ENCODE data around the gene RAB39B. TPM values are rescaled to one million over a fixed set of nuclear protein-coding genes. Genes with fewer than 3 reads are reported as not detected.
A peak's percentile ranks its signal among the peaks of the same experiment; 100 is the strongest.

Gene RAB39B
- total and polyA plus RNA-seq, 9 donors, result 0.34 to 0.69 (median 0.51) TPM

DNA sequence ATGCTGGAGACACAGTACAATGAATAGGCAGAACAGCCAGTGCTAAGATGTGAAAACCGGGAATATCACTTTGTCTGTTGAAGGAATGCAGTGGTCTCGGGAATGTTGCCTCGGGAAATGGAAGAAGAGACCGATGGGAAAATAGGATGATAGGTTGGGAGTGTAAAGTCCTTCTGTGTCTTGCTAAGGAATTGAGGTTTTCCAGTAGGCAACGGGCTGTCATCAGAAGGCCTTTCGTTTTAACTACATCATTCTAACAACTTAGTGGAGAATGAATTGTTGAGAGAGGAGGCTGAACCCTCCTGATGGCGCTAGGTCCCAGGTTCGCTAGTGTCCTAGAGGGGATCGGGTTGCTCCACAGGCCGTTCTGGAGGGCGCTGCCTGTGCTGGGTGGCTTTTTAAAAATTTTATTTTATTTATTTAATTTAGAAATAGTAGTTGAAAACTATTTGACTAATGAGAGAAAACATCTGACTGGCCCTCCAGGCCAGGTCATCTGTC lies 47.3 kb downstream of the RAB39B start:
- H3K27me3 ChIP-seq (ENCODE audit: control insufficient read depth, insufficient read depth, low read length), result no peaks in the 10 kb centered on the region
- peaks cover 2% of the 10 kb centered on the region for H3K9me3 ChIP-seq (replicated peaks; ENCODE audit: control insufficient read depth, low read depth, low read length)
- H3K27ac ChIP-seq (ENCODE audit: low read length), result peak overlapping the region; percentile 71
- no peak for DNase-seq
- WGBS (ENCODE audit: insufficient coverage), result 43% methylated on average over 4 of the region's 11 CpGs
- H3K36me3 ChIP-seq (ENCODE audit: control insufficient read depth, insufficient read depth, low read length), result no peaks in the 10 kb centered on the region
- H3K4me3 ChIP-seq (ENCODE audit: low read length), result peak overlapping the region; percentile 77
- H3K4me1 ChIP-seq (ENCODE audit: control insufficient read depth, insufficient read depth, low read length), result peaks cover 2% of the 10 kb centered on the region

DNA sequence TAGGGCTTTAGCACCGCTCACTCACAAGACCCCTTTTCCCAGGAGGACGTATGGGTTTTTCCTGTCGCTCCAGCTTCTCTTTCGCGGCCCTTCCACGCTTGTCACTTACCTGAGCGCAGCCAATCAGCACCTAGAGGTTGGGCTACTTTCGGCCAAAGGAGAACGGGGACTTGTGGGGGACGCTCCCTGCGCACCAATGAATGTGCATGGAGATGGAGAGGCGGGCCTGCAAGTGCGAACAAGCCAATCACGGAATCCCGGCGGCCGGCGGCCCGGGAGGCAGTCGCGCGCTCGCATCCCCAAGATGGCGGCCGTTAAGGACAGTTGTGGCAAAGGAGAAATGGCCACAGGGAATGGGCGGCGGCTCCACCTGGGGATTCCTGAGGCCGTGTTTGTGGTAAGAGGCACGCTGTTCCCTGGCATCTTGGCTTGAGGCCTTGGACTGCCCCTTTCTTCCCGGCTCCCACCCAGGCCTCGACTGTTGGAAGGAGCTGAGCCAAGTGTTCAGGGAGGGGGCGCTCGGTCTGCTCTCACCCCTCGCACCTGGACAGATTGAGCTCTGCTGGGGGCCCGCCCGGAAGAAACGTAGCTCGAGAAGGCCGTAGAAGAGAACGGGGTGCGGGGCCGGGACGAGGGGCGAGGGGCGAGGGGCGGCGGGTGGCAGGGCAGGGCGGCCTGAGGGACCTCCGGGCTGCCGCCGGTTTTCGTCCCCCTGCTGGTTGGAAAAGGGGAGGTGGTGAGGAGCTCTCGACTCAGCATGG lies 47.9 kb downstream of the RAB39B start, which contains the start of gene VBP1:
TSS of gene VBP1 (plus strand) at position 282 of the 761 bp plus-strand sequence. CDS start at position 305, 23 bp downstream.
- H3K9me3 ChIP-seq (replicated peaks; ENCODE audit: control insufficient read depth, low read depth, low read length), result peaks cover 2% of the 10 kb centered on the region
- WGBS (ENCODE audit: insufficient coverage), result 40% methylated on average over 35 of the region's 53 CpGs
- peak within 1 kb of the TSS; percentile 77 for H3K4me3 ChIP-seq (ENCODE audit: low read length)
- peak within 1 kb of the TSS; percentile 92 for H3K27ac ChIP-seq (ENCODE audit: low read length)
- no peaks in the 10 kb centered on the region for H3K27me3 ChIP-seq (ENCODE audit: control insufficient read depth, insufficient read depth, low read length)
- peak; percentile 98 for DNase-seq
- peaks cover 2% of the 10 kb centered on the region for H3K4me1 ChIP-seq (ENCODE audit: control insufficient read depth, insufficient read depth, low read length)
- no peaks in the 10 kb centered on the region for H3K36me3 ChIP-seq (ENCODE audit: control insufficient read depth, insufficient read depth, low read length)

DNA sequence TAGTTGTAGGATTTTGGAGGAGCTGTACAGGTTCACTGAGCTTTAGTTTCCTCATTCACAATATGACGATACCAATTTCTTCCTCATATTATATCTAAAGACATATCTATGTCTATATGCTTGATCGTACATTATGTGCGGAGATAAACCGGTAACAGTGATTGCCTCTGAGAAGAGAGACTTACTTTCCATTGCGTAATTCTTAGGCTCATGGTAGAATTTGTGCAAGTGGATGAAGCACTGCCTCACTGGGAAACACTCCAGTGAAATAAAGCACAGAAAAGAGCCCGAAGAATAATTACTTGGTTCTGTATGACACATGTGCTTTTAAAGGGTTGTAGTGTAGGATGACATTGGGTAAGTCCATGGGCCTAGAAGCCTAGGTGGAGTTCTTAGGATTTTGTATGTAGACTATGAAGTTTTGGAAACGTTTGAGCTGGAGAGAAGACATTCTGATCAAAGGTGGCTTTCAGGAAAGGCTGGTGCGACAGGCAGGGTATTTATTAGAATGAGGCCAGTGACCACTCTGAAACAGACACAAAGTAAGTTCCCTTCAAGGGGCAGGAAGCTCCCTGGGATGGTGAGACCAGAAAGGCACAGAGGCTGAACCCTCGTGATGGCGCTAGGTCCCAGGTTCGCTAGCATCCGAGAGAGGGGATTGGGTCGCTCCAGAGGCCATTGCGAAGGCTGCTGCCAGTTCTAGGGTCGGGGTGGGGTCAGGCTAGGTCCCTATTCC lies 48.7 kb downstream of the RAB39B start:
- peak overlapping the region; percentile 84 for H3K27ac ChIP-seq (ENCODE audit: low read length)
- no peak for DNase-seq
- WGBS (ENCODE audit: insufficient coverage), result 34% methylated on average over 10 of the region's 15 CpGs
- peaks cover 2% of the 10 kb centered on the region for H3K9me3 ChIP-seq (replicated peaks; ENCODE audit: control insufficient read depth, low read depth, low read length)
- H3K36me3 ChIP-seq (ENCODE audit: control insufficient read depth, insufficient read depth, low read length), result no peaks in the 10 kb centered on the region
- H3K4me1 ChIP-seq (ENCODE audit: control insufficient read depth, insufficient read depth, low read length), result peaks cover 2% of the 10 kb centered on the region
- no peaks in the 10 kb centered on the region for H3K27me3 ChIP-seq (ENCODE audit: control insufficient read depth, insufficient read depth, low read length)
- peak overlapping the region; percentile 77 for H3K4me3 ChIP-seq (ENCODE audit: low read length)

DNA sequence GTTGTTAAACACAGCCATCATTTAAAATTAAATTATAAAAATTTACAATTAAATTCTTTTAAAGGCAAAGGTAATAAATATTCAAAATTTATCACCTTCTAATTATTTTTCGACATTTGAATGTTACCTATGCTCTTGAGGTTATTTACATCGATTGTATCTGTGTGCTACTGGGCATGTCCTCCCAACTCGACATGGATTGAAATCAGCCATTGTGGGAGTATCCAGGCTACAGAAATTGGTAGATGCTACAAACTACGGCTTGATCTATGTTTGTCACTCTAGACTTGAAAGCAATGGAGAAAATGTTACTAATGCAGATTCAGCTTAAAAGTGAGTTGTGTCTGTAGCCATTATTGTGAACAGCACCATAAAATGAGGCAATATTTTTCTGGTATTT lies 50.6 kb downstream of the RAB39B start:
- H3K9me3 ChIP-seq (replicated peaks; ENCODE audit: control insufficient read depth, low read depth, low read length), result peaks cover 2% of the 10 kb centered on the region
- no peaks in the 10 kb centered on the region for H3K27me3 ChIP-seq (ENCODE audit: control insufficient read depth, insufficient read depth, low read length)
- no peak overlapping the region for H3K4me3 ChIP-seq (ENCODE audit: low read length)
- no peak overlapping the region for H3K27ac ChIP-seq (ENCODE audit: low read length)
- no peaks in the 10 kb centered on the region for H3K36me3 ChIP-seq (ENCODE audit: control insufficient read depth, insufficient read depth, low read length)
- H3K4me1 ChIP-seq (ENCODE audit: control insufficient read depth, insufficient read depth, low read length), result peaks cover 2% of the 10 kb centered on the region
- WGBS (ENCODE audit: insufficient coverage), result 56% methylated on average over 2 of the region's 4 CpGs
- DNase-seq, result no peak

DNA sequence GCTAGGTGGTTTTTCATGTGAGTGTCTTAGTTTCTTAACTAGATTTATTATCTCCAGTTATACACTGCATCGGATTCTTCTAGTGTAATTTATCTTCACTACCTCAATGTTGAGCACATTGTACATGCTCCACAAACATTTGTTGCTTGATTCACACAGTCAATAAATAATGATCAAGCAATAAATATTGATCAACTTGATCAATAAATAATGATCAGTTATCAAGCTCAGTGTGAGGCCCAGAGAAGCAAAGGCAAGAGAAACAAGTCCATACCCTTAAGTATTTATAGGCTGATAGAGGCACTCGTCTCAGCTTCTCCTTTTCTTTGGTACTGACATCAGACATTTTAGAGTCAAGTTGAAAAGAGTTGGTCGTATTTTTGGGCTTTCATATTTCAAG lies 53.1 kb downstream of the RAB39B start:
- no peak overlapping the region for H3K4me3 ChIP-seq (ENCODE audit: low read length)
- no peak for DNase-seq
- H3K9me3 ChIP-seq (replicated peaks; ENCODE audit: control insufficient read depth, low read depth, low read length), result no peaks in the 10 kb centered on the region
- H3K36me3 ChIP-seq (ENCODE audit: control insufficient read depth, insufficient read depth, low read length), result no peaks in the 10 kb centered on the region
- no peak overlapping the region for H3K27ac ChIP-seq (ENCODE audit: low read length)
- no peaks in the 10 kb centered on the region for H3K4me1 ChIP-seq (ENCODE audit: control insufficient read depth, insufficient read depth, low read length)
- WGBS (ENCODE audit: insufficient coverage), result no CpG with 5 or more reads among the region's 3 CpGs
- no peaks in the 10 kb centered on the region for H3K27me3 ChIP-seq (ENCODE audit: control insufficient read depth, insufficient read depth, low read length)

Other genes starting within 250 kb of the RAB39B start
- gene F8, start 241.8 kb downstream of the RAB39B start, total RNA-seq, result 6.4 TPM
- 1 to 10 TPM; 3.6 to 7.0 (median 4.7) TPM for gene F8, start 241.8 kb downstream of the RAB39B start, polyA plus RNA-seq (ENCODE audit: insufficient read depth in 1 of 8, insufficient read length in 8 of 8, low replicate concordance in 1 of 8)
- gene FUNDC2, start 237.6 kb downstream of the RAB39B start, total RNA-seq, result 155 TPM
- gene FUNDC2, start 237.6 kb downstream of the RAB39B start, polyA plus RNA-seq (ENCODE audit: insufficient read depth in 1 of 8, insufficient read length in 8 of 8, low replicate concordance in 1 of 8), result 100 to 1,000 TPM; 131 to 175 (median 139) TPM
- 12.9 TPM for gene CMC4, start 193.4 kb downstream of the RAB39B start, total RNA-seq
- gene CMC4, start 193.4 kb downstream of the RAB39B start, polyA plus RNA-seq (ENCODE audit: insufficient read depth in 1 of 8, insufficient read length in 8 of 8, low replicate concordance in 1 of 8), result 10 to 100 TPM in 2 of 8 donors, 1 to 10 TPM in 6; 6.6 to 11.3 (median 9.2) TPM
- 15.6 TPM for gene MTCP1, start 193.4 kb downstream of the RAB39B start, total RNA-seq
- 10 to 100 TPM in 7 of 8 donors, 1 to 10 TPM in 1; 9.7 to 16.0 (median 12.6) TPM for gene MTCP1, start 193.4 kb downstream of the RAB39B start, polyA plus RNA-seq (ENCODE audit: insufficient read depth in 1 of 8, insufficient read length in 8 of 8, low replicate concordance in 1 of 8)
- gene BRCC3, start 193.0 kb downstream of the RAB39B start, total RNA-seq, result 9.4 TPM
- gene BRCC3, start 193.0 kb downstream of the RAB39B start, polyA plus RNA-seq (ENCODE audit: insufficient read depth in 1 of 8, insufficient read length in 8 of 8, low replicate concordance in 1 of 8), result 10 to 100 TPM; 14.0 to 18.2 (median 16.0) TPM
- gene VBP1, start 48.0 kb downstream of the RAB39B start, total RNA-seq, result 60.3 TPM
- 10 to 100 TPM; 52.5 to 67.5 (median 61.4) TPM for gene VBP1, start 48.0 kb downstream of the RAB39B start, polyA plus RNA-seq (ENCODE audit: insufficient read depth in 1 of 8, insufficient read length in 8 of 8, low replicate concordance in 1 of 8)
- 3.8 TPM for gene CLIC2, start 70.1 kb upstream of the RAB39B start, total RNA-seq
- 1 to 10 TPM; 3.1 to 5.7 (median 3.8) TPM for gene CLIC2, start 70.1 kb upstream of the RAB39B start, polyA plus RNA-seq (ENCODE audit: insufficient read depth in 1 of 8, insufficient read length in 8 of 8, low replicate concordance in 1 of 8)
- not detected for gene F8A2, start 117.6 kb upstream of the RAB39B start, total RNA-seq
- gene F8A2, start 117.6 kb upstream of the RAB39B start, polyA plus RNA-seq (ENCODE audit: insufficient read depth in 1 of 8, insufficient read length in 8 of 8, low replicate concordance in 1 of 8), result not detected
- 0.84 TPM for gene F8A3, start 194.1 kb upstream of the RAB39B start, total RNA-seq
- 10 to 100 TPM in 1 of 8 donors, 1 to 10 TPM in 6, under 1 TPM in 1; 0.33 to 12.9 (median 5.5) TPM for gene F8A3, start 194.1 kb upstream of the RAB39B start, polyA plus RNA-seq (ENCODE audit: insufficient read depth in 1 of 8, insufficient read length in 8 of 8, low replicate concordance in 1 of 8)

Data from muscle of leg (tissue), 11 donors.